Hepatocyte (in vitro differentiated cells): ENCODE results near the gene TREH. TPM values are rescaled to one million over a fixed set of nuclear protein-coding genes. Genes with fewer than 3 reads are reported as not detected.

ENCODE experiments used
- DNase-seq: peaks from one replicate; pipeline ENCODE4 v3.0.0-alpha.2; 2016; ENCODE audit warnings: low spot score
- H2AFZ ChIP-seq: fragments of 200-600 bp; sonication (generic); 2 replicates; pipeline ENCODE4 v1.6.0; 2016; ENCODE audit warnings: antibody characterized with exemption, mild to moderate bottlenecking
- H3K27ac ChIP-seq: fragments of 200-600 bp; sonication (generic); 2 replicates; pipeline ENCODE4 v1.5.1; 2016; ENCODE audit warnings: mild to moderate bottlenecking
- H3K27me3 ChIP-seq: fragments of 200-600 bp; sonication (generic); 2 replicates; pipeline ENCODE4 v1.6.1; 2016
- H3K36me3 ChIP-seq: fragments of 200-600 bp; sonication (generic); replicated peaks from 2 replicates; pipeline ENCODE4 v1.5.1; 2016; ENCODE audit warnings: low read depth; ENCODE audit not compliant: insufficient read depth
- H3K4me1 ChIP-seq: fragments of 200-600 bp; sonication (generic); 2 replicates; pipeline ENCODE4 v1.5.1; 2016; ENCODE audit warnings: mild to moderate bottlenecking, moderate library complexity; ENCODE audit not compliant: insufficient read depth
- H3K4me2 ChIP-seq: fragments of 200-600 bp; sonication (generic); 2 replicates; pipeline ENCODE4 v1.6.0; 2016
- H3K4me3 ChIP-seq: fragments of 200-600 bp; sonication (generic); 2 replicates; pipeline ENCODE4 v1.5.1; 2016; ENCODE audit warnings: mild to moderate bottlenecking
- H3K79me2 ChIP-seq: fragments of 200-600 bp; sonication (generic); 2 replicates; pipeline ENCODE4 v1.6.0; 2017; ENCODE audit warnings: mild to moderate bottlenecking
- H3K9me2 ChIP-seq: fragments of 200-600 bp; sonication (generic); replicated peaks from 2 replicates; pipeline ENCODE4 v1.6.0; 2017; ENCODE audit warnings: mild to moderate bottlenecking; ENCODE audit not compliant: insufficient read depth
- H3K9me3 ChIP-seq: fragments of 200-600 bp; sonication (generic); 2 replicates; pipeline ENCODE4 v1.5.1; 2016; ENCODE audit warnings: low read depth, mild to moderate bottlenecking
- H4K20me1 ChIP-seq: fragments of 200-600 bp; sonication (generic); 2 replicates; pipeline ENCODE4 v1.6.0; 2016; ENCODE audit warnings: mild to moderate bottlenecking; ENCODE audit not compliant: insufficient read depth, poor library complexity, severe bottlenecking
- CTCF ChIP-seq: fragments of 200-600 bp; sonication (generic); IDR thresholded peaks from 2 replicates; pipeline ENCODE4 v1.5.1; 2016; ENCODE audit warnings: antibody characterized with exemption, mild to moderate bottlenecking; ENCODE audit not compliant: poor library complexity
- EZH2 ChIP-seq: fragments of 200-600 bp; sonication (generic); IDR thresholded peaks from 2 replicates; pipeline ENCODE4 v1.6.1; 2016; ENCODE audit warnings: antibody characterized with exemption, mild to moderate bottlenecking, borderline replicate concordance
- EZH2phosphoT487 ChIP-seq: fragments of 200-600 bp; sonication (generic); IDR thresholded peaks from one replicate; pipeline ENCODE4 v1.6.1; 2018; ENCODE audit warnings: antibody characterized with exemption, mild to moderate bottlenecking, low read depth, moderate library complexity; ENCODE audit not compliant: unreplicated experiment, severe bottlenecking
- WGBS: methylation state at CpG from one replicate; pipeline ENCODE4 v1.1.6; 2016; ENCODE audit warnings: low lambda C conversion rate; ENCODE audit errors: missing lambda C conversion rate; 5-methylcytosine and 5-hydroxymethylcytosine counted together
- polyA plus RNA-seq: library from polyadenylated mRNA; unstranded; fragments of >200 nt; fragmentation: Nextera tagmentation; extraction: Ambion mirVana; gene quantifications from 2 replicates; pipeline ENCODE4 v1.2.1, GENCODE V29; 2016
- total RNA-seq: library from RNA; depleted of rRNA; stranded (reverse); fragments of >200 nt; gene quantifications from 2 replicates; pipeline ENCODE4 v1.2.3, GENCODE V29; 2014

TREH gene
- total and polyA plus RNA-seq, 2 experiments from 2014 or later = 6.6 to 10.7 TPM

GRCh38 chr11:118677977-118678376, 1.5 kb downstream of the TREH start:
- DNase-seq = no peak
- Histone ChIP-seq H3K36me3 (no peaks in the 10 kb centered on the region), H2AFZ (no peak overlapping the region), H3K9me3 (no peaks in the 10 kb centered on the region), H3K27ac (no peak overlapping the region), H4K20me1 (no peaks in the 10 kb centered on the region), H3K79me2 (no peaks in the 10 kb centered on the region), H3K4me2 (no peak overlapping the region), H3K4me1 (peaks cover 3% of the 10 kb centered on the region), H3K27me3 (no peaks in the 10 kb centered on the region), H3K4me3 (no peak overlapping the region), H3K9me2 (no peaks in the 10 kb centered on the region)
- WGBS = 95% methylated on average over 6 of the region's 6 CpGs
- TF ChIP-seq EZH2 = no peak
- TF ChIP-seq CTCF = no peak
- TF ChIP-seq EZH2phosphoT487 = no peak

- TF ChIP-seq CTCF (no peak), EZH2 (no peak), EZH2phosphoT487 (no peak)
- no peak for DNase-seq
- Histone ChIP-seq H2AFZ (no peak overlapping the region), H3K9me3 (no peaks in the 10 kb centered on the region), H3K4me3 (no peak overlapping the region), H3K27ac (peak overlapping the region; percentile 79), H3K4me2 (no peak overlapping the region), H3K36me3 (no peaks in the 10 kb centered on the region), H3K9me2 (no peaks in the 10 kb centered on the region), H3K79me2 (no peaks in the 10 kb centered on the region), H3K27me3 (no peaks in the 10 kb centered on the region), H3K4me1 (no peaks in the 10 kb centered on the region), H4K20me1 (no peaks in the 10 kb centered on the region)
- 47% methylated on average over 1 of the region's 1 CpG for WGBS
These were observed 5.4 kb downstream of the TREH start for GRCh38 chr11:118674082-118674435.

- 86% methylated on average over 6 of the region's 6 CpGs for WGBS
- peak overlapping the region; percentile 79 for H3K27ac ChIP-seq
- no peaks in the 10 kb centered on the region for H3K27me3 ChIP-seq
- no peak overlapping the region for H3K4me2 ChIP-seq
- H4K20me1 ChIP-seq = no peaks in the 10 kb centered on the region
- H2AFZ ChIP-seq = no peak overlapping the region
- DNase-seq = peak; percentile 13
- H3K79me2 ChIP-seq = no peaks in the 10 kb centered on the region
- no peaks in the 10 kb centered on the region for H3K36me3 ChIP-seq
- H3K9me3 ChIP-seq = no peaks in the 10 kb centered on the region
- H3K4me3 ChIP-seq = no peak overlapping the region
- H3K4me1 ChIP-seq = no peaks in the 10 kb centered on the region
- TF ChIP-seq EZH2 = no peak
- no peak for TF ChIP-seq EZH2phosphoT487
- no peak for TF ChIP-seq CTCF
- H3K9me2 ChIP-seq = no peaks in the 10 kb centered on the region
These were observed 5.9 kb downstream of the TREH start for GRCh38 chr11:118673361-118674081.

GRCh38 chr11:118672846-118673245, 6.6 kb downstream of the TREH start:
- H3K36me3 ChIP-seq = no peaks in the 10 kb centered on the region
- H3K9me3 ChIP-seq = no peaks in the 10 kb centered on the region
- H3K27ac ChIP-seq = peak overlapping the region; percentile 79
- 33% methylated on average over 1 of the region's 1 CpG for WGBS
- no peaks in the 10 kb centered on the region for H3K79me2 ChIP-seq
- no peak overlapping the region for H2AFZ ChIP-seq
- H3K9me2 ChIP-seq = no peaks in the 10 kb centered on the region
- H4K20me1 ChIP-seq = no peaks in the 10 kb centered on the region
- peak; percentile 7 for DNase-seq
- H3K27me3 ChIP-seq = no peaks in the 10 kb centered on the region
- H3K4me2 ChIP-seq = no peak overlapping the region
- no peaks in the 10 kb centered on the region for H3K4me1 ChIP-seq
- TF ChIP-seq CTCF (no peak), EZH2phosphoT487 (no peak), EZH2 (no peak)
- no peak overlapping the region for H3K4me3 ChIP-seq
